ENCODE data around the gene PRKCE. TPM values are rescaled to one million over a fixed set of nuclear protein-coding genes. Genes with fewer than 3 reads are reported as not detected.

PRKCE gene
- total and polyA plus RNA-seq, 2 experiments from 2014 or later, result 9.6 to 11.9 TPM

DNA sequence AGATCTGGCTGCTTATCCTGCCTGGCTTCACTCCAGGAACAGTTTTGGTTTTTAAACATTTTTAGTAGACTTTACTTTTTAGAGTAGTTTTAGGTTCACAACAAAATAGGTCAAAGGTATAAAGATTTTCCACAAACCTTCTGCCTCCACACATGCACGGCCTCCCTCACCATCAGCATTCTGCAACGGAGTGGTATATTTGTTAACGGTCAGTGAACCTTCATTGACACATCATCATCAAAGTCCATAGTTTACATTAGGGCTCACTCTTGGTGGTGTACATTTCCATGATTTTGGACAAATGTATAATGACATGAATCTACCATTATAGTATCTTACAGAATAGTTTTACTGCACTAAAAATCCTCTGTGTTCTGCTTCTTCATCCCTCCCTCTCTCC is 342.6 kb downstream of the PRKCE start:
- 73% methylated on average over 3 of the region's 3 CpGs for WGBS (ENCODE audit: low lambda C conversion rate, missing lambda C conversion rate)
- no peaks in the 10 kb centered on the region for H4K20me1 ChIP-seq (ENCODE audit: insufficient read depth, poor library complexity, severe bottlenecking)
- no peak overlapping the region for H3K4me2 ChIP-seq
- H3K27me3 ChIP-seq, result no peaks in the 10 kb centered on the region
- H3K36me3 ChIP-seq (replicated peaks; ENCODE audit: insufficient read depth, low read depth), result no peaks in the 10 kb centered on the region
- no peaks in the 10 kb centered on the region for H3K4me1 ChIP-seq (ENCODE audit: insufficient read depth)
- no peak overlapping the region for H3K4me3 ChIP-seq
- no peaks in the 10 kb centered on the region for H3K79me2 ChIP-seq
- no peak overlapping the region for H3K27ac ChIP-seq
- TF ChIP-seq, protein P1, sequence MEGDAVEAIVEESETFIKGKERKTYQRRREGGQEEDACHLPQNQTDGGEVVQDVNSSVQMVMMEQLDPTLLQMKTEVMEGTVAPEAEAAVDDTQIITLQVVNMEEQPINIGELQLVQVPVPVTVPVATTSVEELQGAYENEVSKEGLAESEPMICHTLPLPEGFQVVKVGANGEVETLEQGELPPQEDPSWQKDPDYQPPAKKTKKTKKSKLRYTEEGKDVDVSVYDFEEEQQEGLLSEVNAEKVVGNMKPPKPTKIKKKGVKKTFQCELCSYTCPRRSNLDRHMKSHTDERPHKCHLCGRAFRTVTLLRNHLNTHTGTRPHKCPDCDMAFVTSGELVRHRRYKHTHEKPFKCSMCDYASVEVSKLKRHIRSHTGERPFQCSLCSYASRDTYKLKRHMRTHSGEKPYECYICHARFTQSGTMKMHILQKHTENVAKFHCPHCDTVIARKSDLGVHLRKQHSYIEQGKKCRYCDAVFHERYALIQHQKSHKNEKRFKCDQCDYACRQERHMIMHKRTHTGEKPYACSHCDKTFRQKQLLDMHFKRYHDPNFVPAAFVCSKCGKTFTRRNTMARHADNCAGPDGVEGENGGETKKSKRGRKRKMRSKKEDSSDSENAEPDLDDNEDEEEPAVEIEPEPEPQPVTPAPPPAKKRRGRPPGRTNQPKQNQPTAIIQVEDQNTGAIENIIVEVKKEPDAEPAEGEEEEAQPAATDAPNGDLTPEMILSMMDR (IDR thresholded peaks at IDR 0.05; ENCODE audit: poor library complexity), result no peak
- TF ChIP-seq EZH2phosphoT487 (IDR thresholded peaks at IDR 0.05; ENCODE audit: low read depth, severe bottlenecking, unreplicated experiment) (no peak), EZH2 (IDR thresholded peaks at IDR 0.05; ENCODE audit: borderline replicate concordance) (no peak)
- H3K9me2 ChIP-seq (replicated peaks; ENCODE audit: insufficient read depth), result no peaks in the 10 kb centered on the region
- no peaks in the 10 kb centered on the region for H3K9me3 ChIP-seq (ENCODE audit: low read depth)
- no peak for DNase-seq (ENCODE audit: low spot score)
- H2AFZ ChIP-seq, result no peak overlapping the region

DNA sequence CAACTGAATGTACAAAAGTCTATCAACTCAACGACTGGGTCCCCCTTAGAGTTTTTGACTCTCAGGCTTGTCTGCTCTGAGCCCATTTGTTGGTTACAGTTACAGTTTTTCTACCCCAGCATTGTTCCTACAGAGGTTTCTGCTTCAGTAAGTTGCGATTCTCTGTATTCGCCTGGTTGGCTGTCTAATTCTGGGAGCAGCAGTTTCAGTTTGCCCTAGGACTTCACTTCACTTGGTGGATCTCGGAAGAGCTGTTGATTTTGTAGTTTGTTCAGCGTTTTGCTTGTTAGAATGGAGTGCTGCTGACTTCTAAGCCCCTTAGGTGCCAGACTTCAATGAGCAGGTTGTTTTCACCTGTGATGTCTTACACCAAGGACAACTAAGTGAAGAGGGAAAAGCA is 349.2 kb downstream of the PRKCE start:
- Histone ChIP-seq H3K4me1 (ENCODE audit: insufficient read depth) (peaks cover 10% of the 10 kb centered on the region), H3K4me3 (no peak overlapping the region), H2AFZ (no peak overlapping the region), H3K27me3 (no peaks in the 10 kb centered on the region), H3K27ac (peak overlapping the region; percentile 2), H3K36me3 (replicated peaks; ENCODE audit: insufficient read depth, low read depth) (no peaks in the 10 kb centered on the region), H3K79me2 (no peaks in the 10 kb centered on the region), H3K4me2 (no peak overlapping the region), H3K9me2 (replicated peaks; ENCODE audit: insufficient read depth) (no peaks in the 10 kb centered on the region), H3K9me3 (ENCODE audit: low read depth) (no peaks in the 10 kb centered on the region), H4K20me1 (ENCODE audit: insufficient read depth, poor library complexity, severe bottlenecking) (no peaks in the 10 kb centered on the region)
- no peak for DNase-seq (ENCODE audit: low spot score)
- WGBS (ENCODE audit: low lambda C conversion rate, missing lambda C conversion rate), result 67% methylated on average over 5 of the region's 5 CpGs
- TF ChIP-seq EZH2 (IDR thresholded peaks at IDR 0.05; ENCODE audit: borderline replicate concordance), result no peak
- TF ChIP-seq, protein P1 (IDR thresholded peaks at IDR 0.05; ENCODE audit: poor library complexity), result no peak
- TF ChIP-seq EZH2phosphoT487 (IDR thresholded peaks at IDR 0.05; ENCODE audit: low read depth, severe bottlenecking, unreplicated experiment), result no peak

DNA sequence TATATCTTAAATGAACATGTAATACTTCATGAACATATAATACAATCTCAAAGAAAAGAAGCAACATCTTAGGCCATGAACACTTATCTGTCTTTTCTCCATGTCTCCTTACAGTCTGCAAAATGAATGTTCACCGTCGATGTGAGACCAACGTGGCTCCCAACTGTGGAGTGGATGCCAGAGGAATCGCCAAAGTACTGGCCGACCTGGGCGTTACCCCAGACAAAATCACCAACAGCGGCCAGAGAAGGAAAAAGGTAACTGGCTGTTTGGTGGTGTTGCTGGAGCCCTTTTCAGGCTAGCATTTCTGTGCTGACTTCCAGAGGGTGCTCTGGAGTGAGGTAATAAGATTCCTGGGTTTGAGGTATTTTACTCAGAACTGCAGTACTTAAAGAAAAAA is 349.8 kb downstream of the PRKCE start:
- Histone ChIP-seq H3K27me3 (no peaks in the 10 kb centered on the region), H3K4me2 (no peak overlapping the region), H3K4me3 (no peak overlapping the region), H3K9me3 (ENCODE audit: low read depth) (no peaks in the 10 kb centered on the region), H3K9me2 (replicated peaks; ENCODE audit: insufficient read depth) (no peaks in the 10 kb centered on the region), H3K36me3 (replicated peaks; ENCODE audit: insufficient read depth, low read depth) (no peaks in the 10 kb centered on the region), H3K4me1 (ENCODE audit: insufficient read depth) (peaks cover 10% of the 10 kb centered on the region), H3K27ac (peak overlapping the region; percentile 59), H4K20me1 (ENCODE audit: insufficient read depth, poor library complexity, severe bottlenecking) (no peaks in the 10 kb centered on the region), H2AFZ (no peak overlapping the region), H3K79me2 (no peaks in the 10 kb centered on the region)
- no peak for DNase-seq (ENCODE audit: low spot score)
- TF ChIP-seq EZH2 (IDR thresholded peaks at IDR 0.05; ENCODE audit: borderline replicate concordance), result no peak
- TF ChIP-seq EZH2phosphoT487 (IDR thresholded peaks at IDR 0.05; ENCODE audit: low read depth, severe bottlenecking, unreplicated experiment), result no peak
- TF ChIP-seq, protein P1 (IDR thresholded peaks at IDR 0.05; ENCODE audit: poor library complexity), result no peak
- WGBS (ENCODE audit: low lambda C conversion rate, missing lambda C conversion rate), result 92% methylated on average over 7 of the region's 7 CpGs
